GM19395 (cell line): ENCODE measurements around the gene PFKFB2.

Experiments used
- ATAC-seq: cut with Tn5 transposase; IDR thresholded peaks from one replicate; pipeline ENCODE4 v1.9.1; 2021; ENCODE audit warnings: mild to moderate bottlenecking, moderate library complexity; ENCODE audit not compliant: unreplicated experiment

Gene PFKFB2

GRCh38 chr1:207063014-207063413 lies 9.9 kb downstream of the PFKFB2 start:
- ATAC-seq, result no peak

- ATAC-seq, result no peak
These were observed 11.5 kb downstream of the PFKFB2 start for GRCh38 chr1:207064561-207064960.

GRCh38 chr1:207067185-207067584 lies 14.1 kb downstream of the PFKFB2 start:
- no peak for ATAC-seq

- no peak for ATAC-seq
These were observed 14.6 kb downstream of the PFKFB2 start for GRCh38 chr1:207067665-207068064.

- no peak for ATAC-seq
These were observed 16.0 kb downstream of the PFKFB2 start for GRCh38 chr1:207069061-207069460.

- ATAC-seq, result peak; percentile 67
These were observed 16.9 kb downstream of the PFKFB2 start for GRCh38 chr1:207069858-207070506.

GRCh38 chr1:207070811-207071210 lies 17.7 kb downstream of the PFKFB2 start:
- no peak for ATAC-seq

- ATAC-seq, result no peak
These were observed 18.4 kb downstream of the PFKFB2 start for GRCh38 chr1:207071426-207071825.

- no peak for ATAC-seq
These were observed 19.2 kb downstream of the PFKFB2 start for GRCh38 chr1:207072233-207072632.

- ATAC-seq, result no peak
These were observed 21.1 kb downstream of the PFKFB2 start for GRCh38 chr1:207073906-207074820.

GRCh38 chr1:207076181-207076955 lies 23.3 kb downstream of the PFKFB2 start:
- ATAC-seq, result no peak

- no peak for ATAC-seq
These were observed 23.9 kb downstream of the PFKFB2 start for GRCh38 chr1:207077012-207077411.

- ATAC-seq, result peak; percentile 86
These were observed 24.6 kb downstream of the PFKFB2 start for GRCh38 chr1:207077470-207078377.

- ATAC-seq, result no peak
These were observed 25.6 kb downstream of the PFKFB2 start for GRCh38 chr1:207078578-207079132.

- ATAC-seq, result no peak
These were observed 26.7 kb downstream of the PFKFB2 start for GRCh38 chr1:207079706-207080241.

GRCh38 chr1:207081088-207081487 lies 28.0 kb downstream of the PFKFB2 start:
- ATAC-seq, result no peak

GRCh38 chr1:207081806-207082205 lies 28.7 kb downstream of the PFKFB2 start:
- no peak for ATAC-seq

- ATAC-seq, result no peak
These were observed 31.2 kb downstream of the PFKFB2 start for GRCh38 chr1:207084232-207084631.

- ATAC-seq, result peak; percentile 80
These were observed 31.7 kb downstream of the PFKFB2 start for GRCh38 chr1:207084701-207085180.

GRCh38 chr1:207085887-207086286 lies 32.8 kb downstream of the PFKFB2 start:
- ATAC-seq, result no peak
